Neuronal stem cell (in vitro differentiated cells): Measurements from ENCODE around the gene KLHDC7A.
A peak's percentile ranks its signal among the peaks of the same experiment; 100 is the strongest.

Experiments
- DNase-seq: peaks from one replicate; pipeline ENCODE4 v3.0.0-alpha.2; 2013; ENCODE audit warnings: low spot score
- H2AFZ ChIP-seq: one replicate; pipeline ENCODE4 v1.6.1; 2013; ENCODE audit warnings: mild to moderate bottlenecking, low read length, inconsistent platforms
- H2AK5ac ChIP-seq: 2 replicates; pipeline ENCODE4 v1.6.1; 2013; ENCODE audit warnings: low read depth, mild to moderate bottlenecking, inconsistent platforms, low read length, moderate library complexity, mixed read lengths
- H2BK120ac ChIP-seq: 2 replicates; pipeline ENCODE4 v1.6.1; 2013; ENCODE audit warnings: low read depth, mild to moderate bottlenecking, inconsistent platforms, low read length, moderate library complexity, mixed read lengths
- H2BK12ac ChIP-seq: one replicate; pipeline ENCODE4 v1.6.1; 2013; ENCODE audit warnings: low read length, inconsistent platforms
- H2BK15ac ChIP-seq: 2 replicates; pipeline ENCODE4 v1.6.1; 2013; ENCODE audit warnings: mild to moderate bottlenecking, low read length, inconsistent platforms, mixed read lengths
- H2BK5ac ChIP-seq: one replicate; pipeline ENCODE4 v1.6.1; 2013; ENCODE audit warnings: inconsistent platforms, mild to moderate bottlenecking, low read length, moderate library complexity
- H3K14ac ChIP-seq: one replicate; pipeline ENCODE4 v1.6.1; 2013; ENCODE audit warnings: low read length, inconsistent platforms
- H3K18ac ChIP-seq: 2 replicates; pipeline ENCODE4 v1.6.1; 2013; ENCODE audit warnings: low read length, inconsistent platforms
- H3K23ac ChIP-seq: 2 replicates; pipeline ENCODE4 v1.6.1; 2013; ENCODE audit warnings: low read depth, mild to moderate bottlenecking, mixed read lengths, low read length, inconsistent platforms; ENCODE audit not compliant: poor library complexity
- H3K27ac ChIP-seq: replicated peaks from 3 replicates; pipeline ENCODE4 v1.5.1; 2013; ENCODE audit warnings: low read length, inconsistent platforms
- H3K27me3 ChIP-seq, 3 experiments: 2 replicates each; pipeline ENCODE4 v1.6.1; 2013; ENCODE audit warnings: low read length in 3 of 3, mild to moderate bottlenecking in 2 of 3, inconsistent platforms in 1 of 3, low read depth in 1 of 3, mixed read lengths in 1 of 3, moderate library complexity in 1 of 3; ENCODE audit not compliant: control insufficient read depth in 3 of 3, insufficient read depth in 3 of 3
- H3K36me3 ChIP-seq, 2 donors: replicated peaks in 1 of 2; 2 replicates each; pipeline ENCODE4 v1.6.1; 2013; ENCODE audit warnings: low read length in 2 of 2; ENCODE audit not compliant: control insufficient read depth in 2 of 2, insufficient read depth in 2 of 2
- H3K4ac ChIP-seq: 2 replicates; pipeline ENCODE4 v1.6.1; 2013; ENCODE audit warnings: inconsistent platforms, mild to moderate bottlenecking, low read length, moderate library complexity
- H3K4me1 ChIP-seq, 2 donors: 1 replicate in 1 of 2; 2 replicates in 1 of 2; pipeline ENCODE4 v1.6.1; 2013; ENCODE audit warnings: low read length in 2 of 2, low read depth in 1 of 2; ENCODE audit not compliant: control insufficient read depth in 2 of 2, insufficient read depth in 1 of 2
- H3K4me2 ChIP-seq: one replicate; pipeline ENCODE4 v1.6.1; 2013; ENCODE audit warnings: mild to moderate bottlenecking, low read length, inconsistent platforms; ENCODE audit not compliant: insufficient read depth, poor library complexity, severe bottlenecking
- H3K4me3 ChIP-seq, 2 donors: 2 replicates each; pipeline ENCODE4 v1.5.1; 2013; ENCODE audit warnings: low read length in 2 of 2, mild to moderate bottlenecking in 2 of 2, inconsistent platforms in 1 of 2, moderate library complexity in 1 of 2
- H3K79me1 ChIP-seq: one replicate; pipeline ENCODE4 v1.6.1; 2013; ENCODE audit warnings: low read depth, mild to moderate bottlenecking, inconsistent platforms, low read length, moderate library complexity
- H3K9ac ChIP-seq: one replicate; pipeline ENCODE4 v1.6.1; 2013; ENCODE audit warnings: mild to moderate bottlenecking, low read depth, low read length, inconsistent platforms; ENCODE audit not compliant: poor library complexity
- H3K9me3 ChIP-seq, 2 donors: replicated peaks in 1 of 2; 2 replicates each; pipeline versions ENCODE3 to v1.6.1; 2013; ENCODE audit warnings: low read length in 2 of 2, mild to moderate bottlenecking in 2 of 2, inconsistent platforms in 1 of 2, low read depth in 1 of 2, mixed read lengths in 1 of 2, moderate library complexity in 1 of 2; ENCODE audit not compliant: control insufficient read depth in 2 of 2, insufficient read depth in 1 of 2
- H4K8ac ChIP-seq: one replicate; pipeline ENCODE4 v1.6.1; 2013; ENCODE audit warnings: low read depth, mild to moderate bottlenecking, inconsistent platforms, low read length, moderate library complexity
- H4K91ac ChIP-seq: one replicate; pipeline ENCODE4 v1.6.1; 2013; ENCODE audit warnings: low read length, low read depth, mild to moderate bottlenecking, inconsistent platforms; ENCODE audit not compliant: poor library complexity
- WGBS, 2 donors: extraction: QIAGEN DNeasy Blood & Tissue Kit; methylation state at CpG; one replicate each; pipeline ENCODE4 v1.1.7; 2013; ENCODE audit warnings: missing lambda C conversion rate in 2 of 2, mixed read lengths in 1 of 2; ENCODE audit not compliant: insufficient read length in 2 of 2, insufficient replicate concordance in 1 of 2; ENCODE audit errors: extremely low coverage in 2 of 2; 5-methylcytosine and 5-hydroxymethylcytosine counted together

KLHDC7A gene

GRCh38 chr1:18481190-18481920, 625 bp downstream of the KLHDC7A start:
- WGBS, 2 donors: no CpG with 5 or more reads among the region's 25 CpGs
- H4K8ac ChIP-seq: peak overlapping the region; percentile 45
- H2AFZ ChIP-seq: peak overlapping the region; percentile 61

GRCh38 chr1:18481921-18482701, 1.4 kb downstream of the KLHDC7A start:
- Histone ChIP-seq H3K9me3 (no peaks in the 10 kb centered on the region), H3K27me3 (no peaks in the 10 kb centered on the region), H3K9ac (no peak overlapping the region), H4K8ac (no peak overlapping the region), H2BK12ac (no peak overlapping the region), H3K4me1 (peaks cover 2 to 13% of the 10 kb centered on the region in 2 donors), H3K79me1 (no peaks in the 10 kb centered on the region), H3K4ac (no peak overlapping the region), H3K23ac (peak overlapping the region; percentile 46), H3K18ac (peak overlapping the region; percentile 39), H2AK5ac (peak overlapping the region; percentile 36), H3K14ac (no peak overlapping the region), H2BK120ac (no peak overlapping the region), H3K4me3 (no peak overlapping the region), H2AFZ (no peak overlapping the region), H3K36me3 (no peaks in the 10 kb centered on the region), H3K27ac (no peak overlapping the region), H3K4me2 (no peak overlapping the region), H2BK15ac (peak overlapping the region; percentile 77), H4K91ac (peak overlapping the region; percentile 47), H2BK5ac (no peak overlapping the region)
- no CpG with 5 or more reads among the region's 49 CpGs for WGBS, 2 donors
- no peak for DNase-seq

More at GRCh38 chr1:18481190-18481920, 625 bp downstream of the KLHDC7A start:
- Histone ChIP-seq H3K9ac (peak overlapping the region; percentile 61), H2BK15ac (peak overlapping the region; percentile 0), H3K4me3 (no peak overlapping the region), H3K27me3 (no peaks in the 10 kb centered on the region), H2BK12ac (peak overlapping the region; percentile 27), H3K79me1 (no peaks in the 10 kb centered on the region), H2BK5ac (peak overlapping the region; percentile 32), H3K27ac (no peak overlapping the region), H3K36me3 (no peaks in the 10 kb centered on the region), H3K4me2 (peak overlapping the region; percentile 21), H3K9me3 (no peaks in the 10 kb centered on the region), H3K18ac (peak overlapping the region; percentile 93), H4K91ac (peak overlapping the region; percentile 74), H2BK120ac (peak overlapping the region; percentile 56), H3K14ac (no peak overlapping the region), H2AK5ac (peak overlapping the region; percentile 36), H3K4ac (peak overlapping the region; percentile 6), H3K4me1 (peaks cover 2 to 14% of the 10 kb centered on the region in 2 donors), H3K23ac (peak overlapping the region; percentile 13)
- DNase-seq: no peak

GRCh38 chr1:18482721-18483425, 2.1 kb downstream of the KLHDC7A start:
- H3K18ac ChIP-seq: peak overlapping the region; percentile 58
- peak overlapping the region; percentile 46 for H3K23ac ChIP-seq
- H3K4me3 ChIP-seq: no peak overlapping the region
- H4K8ac ChIP-seq: no peak overlapping the region
- H3K4me2 ChIP-seq: no peak overlapping the region
- H3K79me1 ChIP-seq: no peaks in the 10 kb centered on the region
- peak overlapping the region; percentile 57 for H2AK5ac ChIP-seq
- no CpG with 5 or more reads among the region's 57 CpGs for WGBS, 2 donors
- H3K36me3 ChIP-seq: no peaks in the 10 kb centered on the region
- peak overlapping the region; percentile 27 for H2BK120ac ChIP-seq
- peaks cover 2 to 13% of the 10 kb centered on the region in 2 donors for H3K4me1 ChIP-seq
- no peak overlapping the region for H3K27ac ChIP-seq
- no peak overlapping the region for H4K91ac ChIP-seq
- no peaks in the 10 kb centered on the region for H3K9me3 ChIP-seq
- no peak overlapping the region for H3K9ac ChIP-seq
- no peak overlapping the region for H3K14ac ChIP-seq
- no peak overlapping the region for H2AFZ ChIP-seq
- peak overlapping the region; percentile 77 for H2BK15ac ChIP-seq
- no peaks in the 10 kb centered on the region for H3K27me3 ChIP-seq
- no peak for DNase-seq
- peak overlapping the region; percentile 7 for H2BK12ac ChIP-seq
- H2BK5ac ChIP-seq: no peak overlapping the region
- H3K4ac ChIP-seq: no peak overlapping the region
